ENCODE data around the gene SMYD1.

Gene SMYD1

GRCh38 chr2:88036182-88036581 is 31.4 kb upstream of the SMYD1 start:
- no peak for TF ChIP-seq CTCF (IDR thresholded peaks at IDR 0.05)

- no peak for TF ChIP-seq CTCF (IDR thresholded peaks at IDR 0.05)
Observed at GRCh38 chr2:88036606-88037005, 31.0 kb upstream of the SMYD1 start.

- TF ChIP-seq CTCF (IDR thresholded peaks at IDR 0.05) = no peak
Observed at GRCh38 chr2:88038263-88039105, 29.1 kb upstream of the SMYD1 start.

GRCh38 chr2:88042476-88042875 is 25.1 kb upstream of the SMYD1 start:
- TF ChIP-seq CTCF (IDR thresholded peaks at IDR 0.05) = no peak

- no peak for TF ChIP-seq CTCF (IDR thresholded peaks at IDR 0.05)
Observed at GRCh38 chr2:88048541-88048940, 19.1 kb upstream of the SMYD1 start.

- no peak for TF ChIP-seq CTCF (IDR thresholded peaks at IDR 0.05)
Observed at GRCh38 chr2:88049622-88050021, 18.0 kb upstream of the SMYD1 start.

- no peak for TF ChIP-seq CTCF (IDR thresholded peaks at IDR 0.05)
Observed at GRCh38 chr2:88051792-88052191, 15.8 kb upstream of the SMYD1 start.

All from LNCAP (cell line).